NCI-H2107 treated with DMSO at 0.1 percent for 48 hours (cell line): Measurements from ENCODE around the gene MICAL1.

Source experiments
- DNase-seq: peaks from one replicate; lab custom pipeline; 2025; ENCODE audit not compliant: unreplicated experiment; lab: John Stamatoyannopoulos, UW

MICAL1 gene

DNA sequence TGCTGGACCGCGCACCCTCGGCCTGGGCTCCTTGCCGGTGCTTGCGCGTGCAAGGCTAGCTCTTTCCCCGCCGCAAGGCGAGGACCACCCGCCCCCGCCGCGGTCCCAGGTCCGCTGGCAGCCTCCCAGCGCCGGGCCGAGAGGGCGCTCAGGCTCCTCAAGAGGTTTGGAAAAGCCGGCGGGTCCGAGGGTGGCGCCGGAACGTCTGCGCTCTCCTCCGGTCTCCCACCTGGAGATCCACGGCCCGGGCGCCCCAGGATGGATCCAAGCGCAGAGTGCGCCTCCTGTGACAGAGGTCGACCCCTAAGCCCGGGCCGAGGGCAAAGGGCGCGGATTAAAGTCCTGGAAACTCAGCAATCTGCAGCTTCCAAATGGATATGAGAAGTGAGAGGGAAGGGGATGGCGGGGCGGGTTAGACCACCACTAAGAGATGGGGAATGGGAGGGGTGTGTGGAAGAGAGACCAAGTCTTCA, 575 bp upstream of the MICAL1 start:
- no peak for DNase-seq

GRCh38 chr6:109454496-109455436, 806 bp downstream of the MICAL1 start:
- DNase-seq = no peak

DNA sequence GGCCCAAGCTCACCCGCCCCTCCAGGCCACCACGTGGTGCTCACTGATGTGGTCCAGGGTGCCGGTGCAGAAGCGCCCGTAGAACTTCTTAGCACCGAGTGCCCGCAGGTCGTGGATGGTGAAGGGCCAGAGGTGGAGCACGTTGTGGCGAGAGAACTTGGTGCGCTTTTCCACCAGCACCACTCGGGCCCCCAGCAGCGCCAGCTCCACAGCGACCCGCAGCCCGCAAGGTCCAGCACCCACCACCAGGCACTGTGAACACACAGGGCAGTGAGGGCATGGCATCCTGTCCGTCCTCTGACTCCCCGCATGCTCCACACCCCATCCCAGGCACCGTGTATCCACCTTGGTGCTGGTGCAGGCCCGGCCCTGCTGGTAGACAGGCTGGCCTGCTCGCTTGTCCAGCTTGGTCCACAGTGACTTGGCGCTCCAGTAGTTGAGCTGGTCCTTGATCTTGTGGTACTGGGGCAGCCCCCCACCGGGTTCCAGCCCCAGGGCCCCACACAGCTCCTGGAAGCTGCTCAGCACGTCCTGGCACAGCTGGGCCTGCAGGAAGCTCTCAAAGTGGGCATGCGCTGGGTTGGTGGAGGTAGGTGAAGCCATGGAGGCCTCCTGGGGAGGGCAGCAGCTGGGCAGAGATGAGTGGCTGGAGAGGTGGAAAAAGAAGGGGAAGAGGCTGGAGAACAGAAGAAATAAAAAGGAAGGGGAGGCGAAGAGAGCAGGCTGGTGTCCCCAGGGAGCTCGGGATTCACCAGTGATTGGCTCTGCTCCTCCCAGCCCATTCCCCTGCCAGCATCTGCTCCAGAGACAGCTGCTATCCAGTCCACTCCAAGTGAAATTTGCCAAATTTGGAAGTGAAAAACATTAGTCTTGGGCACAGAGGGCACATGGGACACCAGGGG, 1.7 kb downstream of the MICAL1 start:
- peak; percentile 90 for DNase-seq

DNA sequence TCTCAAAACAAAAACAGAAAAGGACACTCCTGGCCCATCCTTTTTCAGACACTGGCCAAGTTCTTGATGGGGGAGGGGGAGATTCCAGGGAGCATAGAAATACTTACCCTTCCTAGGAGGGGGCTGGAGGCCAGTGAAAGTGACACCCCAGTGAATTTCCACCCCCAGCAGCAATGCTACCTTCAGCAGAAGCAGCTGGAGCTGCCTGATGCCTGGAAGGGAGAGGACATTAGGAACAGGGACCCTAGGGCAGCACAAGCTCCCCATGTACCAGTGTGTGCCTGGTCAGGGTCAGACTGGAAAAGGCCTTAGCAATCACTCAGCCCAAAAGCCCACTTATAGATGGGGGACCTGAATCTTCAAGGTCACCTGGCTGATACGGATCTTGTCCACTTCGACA, 2.4 kb downstream of the MICAL1 start:
- DNase-seq = no peak

DNA sequence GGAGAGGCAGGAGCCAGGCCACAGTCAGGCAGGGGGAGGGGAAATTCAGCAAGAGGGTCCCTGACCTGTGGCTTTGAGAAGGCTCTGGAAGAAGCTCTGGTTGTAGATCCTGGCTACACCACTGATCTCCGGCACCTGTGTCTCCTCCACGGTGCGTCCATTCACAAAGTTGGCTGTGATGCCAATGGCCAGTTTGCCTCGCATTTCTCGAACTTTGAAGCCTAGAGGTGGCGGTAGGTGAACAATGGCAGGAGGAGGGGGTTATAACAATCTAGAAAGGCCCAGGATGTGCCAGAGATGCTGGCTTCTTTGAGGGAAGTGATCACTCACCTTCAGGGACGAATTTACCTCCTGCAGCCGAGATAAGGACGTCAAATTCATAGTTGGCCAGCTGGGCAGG, 3.4 kb downstream of the MICAL1 start:
- no peak for DNase-seq

GRCh38 chr6:109451376-109451775, 4.2 kb downstream of the MICAL1 start:
- DNase-seq = no peak

- DNase-seq = no peak
These were observed 4.8 kb downstream of the MICAL1 start for GRCh38 chr6:109450801-109451200.

GRCh38 chr6:109449795-109450673, 5.5 kb downstream of the MICAL1 start:
- DNase-seq = no peak

GRCh38 chr6:109449064-109449794, 6.3 kb downstream of the MICAL1 start:
- DNase-seq = no peak

GRCh38 chr6:109448615-109449014, 7.0 kb downstream of the MICAL1 start:
- DNase-seq = no peak

- no peak for DNase-seq
These were observed 7.6 kb downstream of the MICAL1 start for GRCh38 chr6:109447878-109448555.

DNA sequence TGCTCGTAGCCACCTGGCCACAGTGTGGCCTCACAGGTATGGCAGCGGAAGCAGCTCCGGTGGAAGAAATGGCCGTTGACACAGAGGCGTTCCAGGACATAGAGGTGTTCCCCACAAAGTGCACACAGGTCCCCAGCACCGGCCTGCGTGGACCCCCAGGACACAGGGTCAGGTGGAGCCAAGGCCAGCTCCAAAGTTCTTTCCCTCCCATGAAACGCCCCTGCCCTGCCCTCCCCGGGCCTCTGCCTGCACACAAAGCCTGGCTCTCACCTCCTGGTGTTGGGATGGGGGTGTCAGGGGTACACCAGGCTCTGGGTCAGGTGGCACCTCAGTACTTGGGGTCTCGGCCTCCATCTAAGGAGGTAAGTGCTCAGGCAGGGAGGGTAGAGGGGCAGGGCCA, 8.5 kb downstream of the MICAL1 start:
- DNase-seq = no peak

- DNase-seq = no peak
These were observed 9.0 kb downstream of the MICAL1 start for GRCh38 chr6:109446541-109446940.

DNA sequence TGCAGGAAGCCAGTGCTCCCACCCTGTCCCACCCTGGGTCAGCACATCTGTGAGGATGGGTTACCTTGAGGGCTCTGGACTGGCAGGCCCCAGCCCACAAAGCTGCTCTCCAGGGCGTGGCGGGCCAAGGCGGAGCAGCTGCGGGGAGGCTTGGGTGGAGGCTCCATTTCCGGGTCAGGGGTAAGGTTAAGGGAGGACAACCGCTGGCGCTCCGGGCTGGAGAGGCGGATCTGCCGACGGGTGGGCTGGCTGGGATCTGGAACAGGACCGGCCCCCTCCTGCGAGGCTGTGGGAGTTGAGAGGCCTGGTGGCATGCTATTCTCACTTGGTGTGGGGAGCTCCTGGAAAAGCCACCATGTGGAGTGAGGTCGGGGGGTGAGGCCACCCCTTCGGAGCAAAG, 9.5 kb downstream of the MICAL1 start:
- no peak for DNase-seq

DNA sequence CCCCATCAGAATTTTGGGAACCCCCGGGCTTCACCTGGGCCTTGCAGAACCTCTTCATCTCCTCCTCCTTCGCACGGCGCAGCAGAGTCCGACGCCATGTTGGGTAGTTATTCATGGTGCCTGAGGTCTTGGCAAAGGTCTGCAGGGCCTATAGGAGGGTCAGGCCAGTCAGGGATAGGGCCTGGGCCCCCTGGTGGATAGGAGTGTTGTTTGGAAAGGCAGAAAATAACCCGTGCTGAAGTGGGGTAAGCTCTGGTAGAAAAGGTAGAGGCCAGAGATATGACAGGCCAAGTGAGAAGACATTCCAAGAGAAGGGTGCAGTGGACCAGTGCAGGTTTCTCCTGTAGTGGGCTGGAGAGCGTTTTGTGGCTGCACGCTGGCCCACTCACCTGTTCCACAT, 10.2 kb downstream of the MICAL1 start:
- DNase-seq = no peak

DNA sequence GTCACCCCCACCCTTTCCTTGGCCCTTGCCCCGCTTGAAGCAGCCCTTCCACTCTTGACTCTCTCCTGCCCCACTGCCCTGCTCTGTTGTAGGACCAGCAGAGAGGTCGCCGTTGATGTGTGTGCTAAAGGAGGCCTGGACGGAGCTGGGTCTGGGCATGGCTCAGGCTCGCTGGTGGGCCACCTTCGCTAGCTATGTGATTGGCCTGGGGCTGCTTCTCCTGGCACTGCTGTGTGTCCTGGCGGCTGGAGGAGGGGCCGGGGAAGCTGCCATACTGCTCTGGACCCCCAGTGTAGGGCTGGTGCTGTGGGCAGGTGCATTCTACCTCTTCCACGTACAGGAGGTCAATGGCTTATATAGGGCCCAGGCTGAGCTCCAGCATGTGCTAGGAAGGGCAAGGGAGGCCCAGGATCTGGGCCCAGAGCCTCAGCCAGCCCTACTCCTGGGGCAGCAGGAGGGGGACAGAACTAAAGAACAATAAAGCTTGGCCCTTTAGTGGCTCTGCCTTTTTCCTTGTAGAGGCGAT, 12.1 kb downstream of the MICAL1 start:
- no peak for DNase-seq

GRCh38 chr6:109442393-109442924, 13.1 kb downstream of the MICAL1 start:
- no peak for DNase-seq

GRCh38 chr6:109441069-109441816, 14.3 kb downstream of the MICAL1 start:
- DNase-seq = peak; percentile 29
